ENCODE results near the gene SNX5. TPM values are rescaled to one million over a fixed set of nuclear protein-coding genes. Genes with fewer than 3 reads are reported as not detected.

SNX5 gene
- total and polyA plus RNA-seq, 2 of the 8 experiments (the other 6 are each of a cell fraction or from before 2014, with no cell fraction given), result 155 to 194 TPM

DNA sequence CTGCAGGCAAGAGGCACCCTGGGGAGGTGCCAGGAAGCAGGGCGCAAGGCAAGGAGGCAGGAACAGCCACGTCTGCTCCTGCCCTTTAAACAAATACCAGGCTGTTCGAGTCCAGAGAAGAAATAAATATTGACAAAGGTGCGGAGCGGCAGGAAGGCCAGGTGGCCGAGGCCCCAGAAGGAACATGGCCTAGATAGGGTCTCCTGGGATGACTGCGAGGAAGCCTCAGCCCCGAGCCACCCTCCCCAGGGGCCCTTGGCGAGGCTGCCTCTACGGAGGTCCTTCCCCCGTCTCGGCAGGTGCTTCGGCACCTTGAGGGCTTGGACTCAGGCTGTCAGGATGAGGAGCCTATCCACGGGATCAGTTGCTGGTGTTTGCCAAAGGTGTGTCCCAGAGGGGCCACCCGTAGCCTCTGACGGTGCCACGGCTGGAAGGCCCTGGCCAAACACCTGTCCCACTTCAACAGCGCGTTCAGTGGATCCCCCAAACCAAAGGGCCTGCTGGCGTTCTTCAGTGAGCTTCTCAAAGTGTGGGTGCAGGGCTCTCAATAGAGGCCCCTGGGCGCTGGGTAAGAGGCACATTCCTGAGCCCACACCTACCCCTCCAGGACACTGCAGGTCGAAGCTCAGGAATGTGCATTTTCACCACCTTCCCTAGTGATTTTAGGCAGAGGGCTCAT is 39.8 kb downstream of the SNX5 start (continued):
- no peak for TF ChIP-seq BRCA1 (IDR thresholded peaks at IDR 0.05; ENCODE audit: low read depth, low read length)
- no peak for TF ChIP-seq GTF2F1 (IDR thresholded peaks at IDR 0.05; ENCODE audit: borderline replicate concordance, low read depth, low read length)
- TF ChIP-seq TEAD4 (IDR thresholded peaks at IDR 0.05; ENCODE audit: low read depth, low read length), result peak; percentile 66; the same call in 1 of the 2 replicates
- TF ChIP-seq RBBP5 (IDR thresholded peaks at IDR 0.05; ENCODE audit: borderline replicate concordance, low read depth, low read length), result no peak
- TF ChIP-seq SP1 (IDR thresholded peaks at IDR 0.05; ENCODE audit: low read depth, low read length), result no peak
- TF ChIP-seq MAFK (IDR thresholded peaks at IDR 0.05; ENCODE audit: low read depth, low read length), result no peak
- no peak for TF ChIP-seq BACH1 (IDR thresholded peaks at IDR 0.05; ENCODE audit: low read length)
